Neuronal stem cell (in vitro differentiated cells): ENCODE data around the gene ZIC4.

ENCODE experiments used
- DNase-seq: peaks from one replicate; pipeline ENCODE4 v3.0.0-alpha.2; 2013; ENCODE audit warnings: low spot score
- H2AFZ ChIP-seq: one replicate; pipeline ENCODE4 v1.6.1; 2013; ENCODE audit warnings: mild to moderate bottlenecking, low read length, inconsistent platforms
- H2AK5ac ChIP-seq: 2 replicates; pipeline ENCODE4 v1.6.1; 2013; ENCODE audit warnings: low read depth, mild to moderate bottlenecking, inconsistent platforms, low read length, moderate library complexity, mixed read lengths
- H2BK120ac ChIP-seq: 2 replicates; pipeline ENCODE4 v1.6.1; 2013; ENCODE audit warnings: low read depth, mild to moderate bottlenecking, inconsistent platforms, low read length, moderate library complexity, mixed read lengths
- H2BK12ac ChIP-seq: one replicate; pipeline ENCODE4 v1.6.1; 2013; ENCODE audit warnings: low read length, inconsistent platforms
- H2BK15ac ChIP-seq: 2 replicates; pipeline ENCODE4 v1.6.1; 2013; ENCODE audit warnings: mild to moderate bottlenecking, low read length, inconsistent platforms, mixed read lengths
- H2BK5ac ChIP-seq: one replicate; pipeline ENCODE4 v1.6.1; 2013; ENCODE audit warnings: inconsistent platforms, mild to moderate bottlenecking, low read length, moderate library complexity
- H3K14ac ChIP-seq: one replicate; pipeline ENCODE4 v1.6.1; 2013; ENCODE audit warnings: low read length, inconsistent platforms
- H3K18ac ChIP-seq: 2 replicates; pipeline ENCODE4 v1.6.1; 2013; ENCODE audit warnings: low read length, inconsistent platforms
- H3K23ac ChIP-seq: 2 replicates; pipeline ENCODE4 v1.6.1; 2013; ENCODE audit warnings: low read depth, mild to moderate bottlenecking, mixed read lengths, low read length, inconsistent platforms; ENCODE audit not compliant: poor library complexity
- H3K27ac ChIP-seq: replicated peaks from 3 replicates; pipeline ENCODE4 v1.5.1; 2013; ENCODE audit warnings: low read length, inconsistent platforms
- H3K27me3 ChIP-seq, 3 experiments: 2 replicates each; pipeline ENCODE4 v1.6.1; 2013; ENCODE audit warnings: low read length in 3 of 3, mild to moderate bottlenecking in 2 of 3, inconsistent platforms in 1 of 3, low read depth in 1 of 3, mixed read lengths in 1 of 3, moderate library complexity in 1 of 3; ENCODE audit not compliant: control insufficient read depth in 3 of 3, insufficient read depth in 3 of 3
- H3K36me3 ChIP-seq, 2 donors: replicated peaks in 1 of 2; 2 replicates each; pipeline ENCODE4 v1.6.1; 2013; ENCODE audit warnings: low read length in 2 of 2; ENCODE audit not compliant: control insufficient read depth in 2 of 2, insufficient read depth in 2 of 2
- H3K4ac ChIP-seq: 2 replicates; pipeline ENCODE4 v1.6.1; 2013; ENCODE audit warnings: inconsistent platforms, mild to moderate bottlenecking, low read length, moderate library complexity
- H3K4me1 ChIP-seq, 2 donors: 1 replicate in 1 of 2; 2 replicates in 1 of 2; pipeline ENCODE4 v1.6.1; 2013; ENCODE audit warnings: low read length in 2 of 2, low read depth in 1 of 2; ENCODE audit not compliant: control insufficient read depth in 2 of 2, insufficient read depth in 1 of 2
- H3K4me2 ChIP-seq: one replicate; pipeline ENCODE4 v1.6.1; 2013; ENCODE audit warnings: mild to moderate bottlenecking, low read length, inconsistent platforms; ENCODE audit not compliant: insufficient read depth, poor library complexity, severe bottlenecking
- H3K4me3 ChIP-seq, 2 donors: 2 replicates each; pipeline ENCODE4 v1.5.1; 2013; ENCODE audit warnings: low read length in 2 of 2, mild to moderate bottlenecking in 2 of 2, inconsistent platforms in 1 of 2, moderate library complexity in 1 of 2
- H3K79me1 ChIP-seq: one replicate; pipeline ENCODE4 v1.6.1; 2013; ENCODE audit warnings: low read depth, mild to moderate bottlenecking, inconsistent platforms, low read length, moderate library complexity
- H3K9ac ChIP-seq: one replicate; pipeline ENCODE4 v1.6.1; 2013; ENCODE audit warnings: mild to moderate bottlenecking, low read depth, low read length, inconsistent platforms; ENCODE audit not compliant: poor library complexity
- H3K9me3 ChIP-seq, 2 donors: replicated peaks in 1 of 2; 2 replicates each; pipeline versions ENCODE3 to v1.6.1; 2013; ENCODE audit warnings: low read length in 2 of 2, mild to moderate bottlenecking in 2 of 2, inconsistent platforms in 1 of 2, low read depth in 1 of 2, mixed read lengths in 1 of 2, moderate library complexity in 1 of 2; ENCODE audit not compliant: control insufficient read depth in 2 of 2, insufficient read depth in 1 of 2
- H4K8ac ChIP-seq: one replicate; pipeline ENCODE4 v1.6.1; 2013; ENCODE audit warnings: low read depth, mild to moderate bottlenecking, inconsistent platforms, low read length, moderate library complexity
- H4K91ac ChIP-seq: one replicate; pipeline ENCODE4 v1.6.1; 2013; ENCODE audit warnings: low read length, low read depth, mild to moderate bottlenecking, inconsistent platforms; ENCODE audit not compliant: poor library complexity
- WGBS, 2 donors: extraction: QIAGEN DNeasy Blood & Tissue Kit; methylation state at CpG; one replicate each; pipeline ENCODE4 v1.1.7; 2013; ENCODE audit warnings: missing lambda C conversion rate in 2 of 2, mixed read lengths in 1 of 2; ENCODE audit not compliant: insufficient read length in 2 of 2, insufficient replicate concordance in 1 of 2; ENCODE audit errors: extremely low coverage in 2 of 2; 5-methylcytosine and 5-hydroxymethylcytosine counted together

Gene ZIC4

GRCh38 chr3:147428754-147429153, 22.4 kb upstream of the ZIC4 start:
- Histone ChIP-seq H2AK5ac (no peak overlapping the region), H2BK15ac (no peak overlapping the region), H3K4me3 (no peak overlapping the region), H3K9ac (no peak overlapping the region), H3K4me2 (no peak overlapping the region), H2BK12ac (no peak overlapping the region), H4K91ac (no peak overlapping the region), H3K23ac (no peak overlapping the region), H3K79me1 (no peaks in the 10 kb centered on the region), H3K9me3 (peaks cover 0 to under 1% of the 10 kb centered on the region in 2 donors), H4K8ac (no peak overlapping the region), H2AFZ (no peak overlapping the region), H3K18ac (no peak overlapping the region), H2BK120ac (no peak overlapping the region), H3K4ac (no peak overlapping the region), H2BK5ac (no peak overlapping the region), H3K27ac (no peak overlapping the region), H3K4me1 (peaks cover 0 to 2% of the 10 kb centered on the region in 2 donors), H3K27me3 (peaks cover 0 to 14% (median 3%) of the 10 kb centered on the region in 3 experiments), H3K14ac (no peak overlapping the region), H3K36me3 (no peaks in the 10 kb centered on the region)
- WGBS, 2 donors: no CpG with 5 or more reads among the region's 2 CpGs
- DNase-seq: no peak

DNA sequence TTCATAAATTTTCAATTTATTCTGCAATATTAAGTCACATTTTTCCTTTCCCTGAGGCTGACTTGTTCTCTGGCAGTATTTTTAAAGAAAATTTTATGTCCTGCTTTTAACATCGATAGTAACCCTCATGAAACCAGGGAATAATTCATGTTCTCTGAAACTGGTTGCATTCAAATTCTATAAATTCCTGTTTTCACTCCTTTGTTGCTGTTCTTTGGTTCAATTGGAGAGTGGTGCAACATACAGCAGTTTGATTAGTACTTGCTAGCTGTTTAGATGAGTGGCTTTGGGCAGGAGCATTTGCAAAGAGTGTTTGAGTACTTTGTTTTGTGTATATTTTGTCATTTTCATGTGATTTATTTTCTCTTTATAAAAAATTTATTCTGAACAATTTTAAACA, 22.0 kb upstream of the ZIC4 start:
- no CpG with 5 or more reads among the region's 1 CpG for WGBS, 2 donors

DNA sequence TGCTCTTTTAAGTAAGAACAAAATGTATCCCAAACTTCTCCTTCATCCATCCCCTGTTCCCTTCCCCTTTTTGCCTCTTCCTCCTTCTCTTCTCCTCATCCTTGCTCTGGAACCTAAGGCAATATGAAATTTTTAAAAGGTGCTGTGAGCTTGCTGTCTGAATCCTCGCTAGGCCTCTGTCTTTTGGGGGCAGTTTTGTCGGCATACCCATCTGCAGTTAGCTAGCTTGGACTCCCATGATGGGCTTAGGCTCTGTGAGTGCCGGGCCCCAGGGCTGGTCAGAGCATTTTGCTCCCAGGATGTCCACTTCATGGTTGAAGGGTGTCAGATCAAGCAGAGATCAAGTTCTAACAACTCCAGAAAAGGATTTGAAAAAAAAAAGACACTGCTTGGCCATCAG, 21.4 kb upstream of the ZIC4 start:
- peaks cover 0 to 2% of the 10 kb centered on the region in 2 donors for H3K4me1 ChIP-seq
- no peak overlapping the region for H2BK5ac ChIP-seq
- no peak overlapping the region for H2BK15ac ChIP-seq
- H3K36me3 ChIP-seq: no peaks in the 10 kb centered on the region
- no peak overlapping the region for H3K4me2 ChIP-seq
- DNase-seq: no peak
- no peak overlapping the region for H3K14ac ChIP-seq
- no peak overlapping the region for H4K8ac ChIP-seq
- H3K9me3 ChIP-seq: peaks cover 0 to 4% of the 10 kb centered on the region in 2 donors
- H3K27ac ChIP-seq: no peak overlapping the region
- no peak overlapping the region for H3K4ac ChIP-seq
- no peak overlapping the region for H4K91ac ChIP-seq
- peaks cover 0 to 24% (median 13%) of the 10 kb centered on the region in 3 experiments for H3K27me3 ChIP-seq
- H2AFZ ChIP-seq: peak overlapping the region; percentile 12
- H3K79me1 ChIP-seq: no peaks in the 10 kb centered on the region
- H3K9ac ChIP-seq: no peak overlapping the region
- H3K23ac ChIP-seq: no peak overlapping the region
- no peak overlapping the region for H3K4me3 ChIP-seq
- no peak overlapping the region for H2BK12ac ChIP-seq
- H2BK120ac ChIP-seq: no peak overlapping the region
- H3K18ac ChIP-seq: no peak overlapping the region
- WGBS, 2 donors: no CpG with 5 or more reads among the region's 3 CpGs
- no peak overlapping the region for H2AK5ac ChIP-seq

More for the DNA sequence above, 22.0 kb upstream of the ZIC4 start:
- H3K4me1 ChIP-seq: peaks cover 0 to 2% of the 10 kb centered on the region in 2 donors
- H3K4ac ChIP-seq: no peak overlapping the region
- no peak overlapping the region for H2BK12ac ChIP-seq
- no peak for DNase-seq
- H2BK5ac ChIP-seq: no peak overlapping the region
- no peak overlapping the region for H3K27ac ChIP-seq
- H3K4me3 ChIP-seq: no peak overlapping the region
- H2AFZ ChIP-seq: no peak overlapping the region
- no peak overlapping the region for H3K18ac ChIP-seq
- H3K23ac ChIP-seq: no peak overlapping the region
- no peak overlapping the region for H2BK15ac ChIP-seq
- H4K91ac ChIP-seq: no peak overlapping the region
- H2BK120ac ChIP-seq: no peak overlapping the region
- no peaks in the 10 kb centered on the region for H3K79me1 ChIP-seq
- no peak overlapping the region for H3K14ac ChIP-seq
- H3K36me3 ChIP-seq: no peaks in the 10 kb centered on the region
- peaks cover 0 to 4% of the 10 kb centered on the region in 2 donors for H3K9me3 ChIP-seq
- H3K27me3 ChIP-seq: peaks cover 0 to 18% (median 8%) of the 10 kb centered on the region in 3 experiments
- H3K9ac ChIP-seq: no peak overlapping the region
- no peak overlapping the region for H3K4me2 ChIP-seq
- H2AK5ac ChIP-seq: no peak overlapping the region
- H4K8ac ChIP-seq: no peak overlapping the region

GRCh38 chr3:147426931-147427330, 20.6 kb upstream of the ZIC4 start:
- DNase-seq: no peak
- no peak overlapping the region for H3K18ac ChIP-seq
- no peak overlapping the region for H3K27ac ChIP-seq
- no peak overlapping the region for H2BK120ac ChIP-seq
- H2BK12ac ChIP-seq: no peak overlapping the region
- H3K9ac ChIP-seq: no peak overlapping the region
- no peak overlapping the region for H3K23ac ChIP-seq
- H2AFZ ChIP-seq: no peak overlapping the region
- no peak overlapping the region for H3K14ac ChIP-seq
- no peak overlapping the region for H3K4me3 ChIP-seq
- no peaks in the 10 kb centered on the region for H3K36me3 ChIP-seq
- H3K9me3 ChIP-seq: peaks cover 0 to 4% of the 10 kb centered on the region in 2 donors
- no CpG with 5 or more reads among the region's 2 CpGs for WGBS, 2 donors
- H3K4me2 ChIP-seq: no peak overlapping the region
- peaks cover 0 to 6% of the 10 kb centered on the region in 2 donors for H3K4me1 ChIP-seq
- H3K79me1 ChIP-seq: no peaks in the 10 kb centered on the region
- H2AK5ac ChIP-seq: no peak overlapping the region
- H3K27me3 ChIP-seq: peaks cover 0 to 31% (median 19%) of the 10 kb centered on the region in 3 experiments
- no peak overlapping the region for H4K8ac ChIP-seq
- H2BK5ac ChIP-seq: no peak overlapping the region
- no peak overlapping the region for H2BK15ac ChIP-seq
- H4K91ac ChIP-seq: no peak overlapping the region
- no peak overlapping the region for H3K4ac ChIP-seq
